Ovary (tissue), 9 donors: Measurements from ENCODE around the gene MAGI1. TPM values are rescaled to one million over a fixed set of nuclear protein-coding genes. Genes with fewer than 3 reads are reported as not detected.

Experiments used
- DNase-seq, 5 donors: peaks; one replicate each; pipeline ENCODE4 v3.0.0-alpha.2; 2019 to 2020
- H3K27ac ChIP-seq, 2 donors: fragments of 200-600 bp; one replicate each; pipeline versions ENCODE4 v1.5.1 to v1.8.0; 2019 to 2022
- H3K27me3 ChIP-seq: fragments of 200-600 bp; one replicate; pipeline ENCODE4 v1.8.0; 2022
- H3K36me3 ChIP-seq: fragments of 200-600 bp; sonication (generic); one replicate; pipeline ENCODE4 v1.5.1; 2019
- H3K4me1 ChIP-seq: one replicate; pipeline ENCODE4 v1.8.1; 2013; ENCODE audit warnings: mild to moderate bottlenecking, moderate library complexity; ENCODE audit not compliant: insufficient read depth
- H3K4me3 ChIP-seq: fragments of 200-600 bp; sonication (generic); one replicate; pipeline ENCODE4 v1.5.1; 2017
- H3K9me3 ChIP-seq, 2 donors: fragments of 200-600 bp in 1 of 2; sonication (generic) in 1 of 2; one replicate each; pipeline versions ENCODE4 v1.5.1 to v1.8.1; 2013 to 2019; ENCODE audit warnings: mild to moderate bottlenecking in 1 of 2, moderate library complexity in 1 of 2
- CTCF ChIP-seq, 3 donors: fragments of 450-650 bp in 2 of 3; fragments of 200-600 bp in 1 of 3; IDR thresholded peaks; one replicate each; pipeline versions ENCODE4 v1.5.1 to v1.8.0; 2016 to 2022; ENCODE audit warnings: antibody characterized with exemption in 3 of 3, mild to moderate bottlenecking in 1 of 3
- EP300 ChIP-seq: sonication (generic); formaldehyde crosslinking; IDR thresholded peaks from one replicate; pipeline ENCODE4 v1.6.1; 2017; ENCODE audit warnings: antibody characterized with exemption
- POLR2A ChIP-seq: fragments of 450-650 bp; IDR thresholded peaks from one replicate; pipeline ENCODE4 v1.6.1; 2017; ENCODE audit warnings: antibody characterized with exemption, mild to moderate bottlenecking, moderate library complexity
- WGBS, 3 donors: extraction: QIAGEN DNeasy Blood & Tissue Kit in 1 of 3; methylation state at CpG; one replicate each; pipeline versions ENCODE4 v1.1.5 to v1.1.7; 2013 to 2017; 5-methylcytosine and 5-hydroxymethylcytosine counted together
- intact Hi-C, 4 donors: fragments of 100-400 bp; cut with DNase I; formaldehyde crosslinking; loops; one replicate each; pipeline versions ENCODE4 v1.11.0 to v1.15.1; 2022 to 2023
- polyA plus RNA-seq, 2 donors: library from polyadenylated mRNA; stranded (reverse); fragments of 200-250 nt in 1 of 2; fragments of 350-450 nt in 1 of 2; fragmentation: Illumina TruSeq in 1 of 2; extraction: RNeasy Lipid Tissue Mini Kit (QIAGEN cat#74804) in 1 of 2; gene quantifications; one replicate each; pipeline ENCODE4 v1.2.3, GENCODE V29; 2013 to 2014
- total RNA-seq, 7 donors: library from RNA; depleted of rRNA in 2 of 7; stranded (reverse); fragments of >200 nt in 2 of 7; fragmentation: NEBNext Ultra II Directional in 3 of 7; extraction: Animal tissue kit (Norgen Biotek cat#: 25700) in 3 of 7; gene quantifications; one replicate each; pipeline versions ENCODE4 v1.1.0 to v1.2.4, GENCODE V29; 2016 to 2023
- donor health status: DM: no; HTN: no; CAD: no; lungs with moderate emphysema.
- donor health status: DM: no; HTN: no; CAD: no.
- donor health status: Bipolar disorder and iron deficiency.
- donor health status: DM: yes; HTN: yes; CAD: no.
- donor health status: DM: no; HTN: no; CAD: no.
- donor health status: DM: yes; HTN: yes; CAD: no.

Gene MAGI1
- total and polyA plus RNA-seq, 9 donors: 5.5 to 35.7 (median 8.7) TPM

- no peaks in the 10 kb centered on the region for H3K27me3 ChIP-seq
- no peaks in the 10 kb centered on the region for H3K36me3 ChIP-seq
- H3K4me3 ChIP-seq: no peak overlapping the region
- DNase-seq: no peak
- no peak overlapping the region for H3K27ac ChIP-seq
- intact Hi-C loops: no loop called here
- peaks cover 3% of the 10 kb centered on the region for H3K4me1 ChIP-seq
- H3K9me3 ChIP-seq: no peaks in the 10 kb centered on the region
- TF ChIP-seq POLR2A: no peak
- no peak for TF ChIP-seq CTCF (IDR thresholded peaks at IDR 0.05)
- no peak for TF ChIP-seq EP300
- 90 to 95% (median 92%) methylated on average over 8 of the region's 8 CpGs for WGBS, 3 donors
These were observed 443.3 kb downstream of the MAGI1 start for GRCh38 chr3:65595222-65596028.

- TF ChIP-seq CTCF (IDR thresholded peaks at IDR 0.05): no peak
- no peak for TF ChIP-seq POLR2A
- TF ChIP-seq EP300: no peak
- Histone ChIP-seq H3K9me3 (no peaks in the 10 kb centered on the region), H3K36me3 (no peaks in the 10 kb centered on the region), H3K27me3 (no peaks in the 10 kb centered on the region), H3K27ac (no peak overlapping the region), H3K4me1 (peaks cover 3% of the 10 kb centered on the region), H3K4me3 (no peak overlapping the region)
- 82 to 90% (median 89%) methylated on average over 4 of the region's 4 CpGs for WGBS, 3 donors
- intact Hi-C loops: no loop called here
- no peak for DNase-seq
These were observed 444.7 kb downstream of the MAGI1 start for GRCh38 chr3:65593780-65594752.

- intact Hi-C loops: no loop called here
- Histone ChIP-seq H3K4me1 (no peaks in the 10 kb centered on the region), H3K9me3 (no peaks in the 10 kb centered on the region), H3K27ac (no peak overlapping the region), H3K36me3 (no peaks in the 10 kb centered on the region), H3K4me3 (no peak overlapping the region), H3K27me3 (no peaks in the 10 kb centered on the region)
- WGBS, 3 donors: 95 to 99% (median 96%) methylated on average over 3 of the region's 3 CpGs
- DNase-seq: no peak
- TF ChIP-seq CTCF (IDR thresholded peaks at IDR 0.05) (no peak), POLR2A (no peak), EP300 (no peak)
These were observed 447.4 kb downstream of the MAGI1 start for GRCh38 chr3:65591313-65591712.

- H3K27me3 ChIP-seq: no peaks in the 10 kb centered on the region
- H3K4me3 ChIP-seq: no peak overlapping the region
- WGBS, 3 donors: 95 to 97% (median 96%) methylated on average over 3 of the region's 3 CpGs
- no peaks in the 10 kb centered on the region for H3K36me3 ChIP-seq
- no peak overlapping the region for H3K27ac ChIP-seq
- no peaks in the 10 kb centered on the region for H3K4me1 ChIP-seq
- intact Hi-C loops: no loop called here
- TF ChIP-seq CTCF (IDR thresholded peaks at IDR 0.05): no peak
- TF ChIP-seq POLR2A: no peak
- no peak for TF ChIP-seq EP300
- no peaks in the 10 kb centered on the region for H3K9me3 ChIP-seq
- DNase-seq: no peak
These were observed 449.8 kb downstream of the MAGI1 start for GRCh38 chr3:65588884-65589283.
